ENCODE data around the gene MACROD1. TPM values are rescaled to one million over a fixed set of nuclear protein-coding genes. Genes with fewer than 3 reads are reported as not detected.

Gene MACROD1
- total and polyA plus RNA-seq, 2 of the 13 experiments (the other 11 are each of a cell fraction or from before 2014, with no cell fraction given) = 23.1 to 34.5 TPM

DNA sequence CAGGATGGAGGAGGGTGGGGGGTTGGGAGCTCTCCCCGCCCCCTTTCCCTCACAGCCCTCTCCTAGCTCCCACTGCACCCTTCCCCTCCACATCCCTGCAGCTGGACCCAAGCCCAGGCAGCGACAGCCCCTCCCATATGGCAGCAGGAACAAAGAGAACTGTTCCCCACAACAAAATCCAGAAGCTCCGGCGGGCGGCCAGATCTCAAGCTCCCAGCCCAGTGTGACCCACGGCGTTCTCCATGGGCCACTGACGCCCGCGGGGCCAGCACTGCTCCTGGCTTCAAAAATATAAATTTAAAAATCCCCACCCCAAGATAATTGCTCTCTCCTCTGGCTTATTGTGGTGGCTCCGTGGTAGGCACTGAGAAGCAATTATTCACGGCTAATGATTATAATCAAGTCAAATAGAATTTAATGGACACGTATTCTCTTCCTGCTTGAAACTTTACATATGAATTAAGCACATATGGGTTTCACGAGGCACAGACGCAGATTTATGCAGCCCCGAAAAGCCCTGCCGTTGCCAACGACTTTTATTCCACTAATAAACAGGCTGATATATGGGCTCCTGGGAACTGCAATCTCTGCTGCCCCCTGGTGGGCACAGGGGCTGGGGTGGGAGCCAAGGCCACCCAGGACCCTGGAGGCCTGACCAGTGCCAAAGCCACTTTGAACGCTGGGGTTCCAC lies 17.5 kb downstream of the MACROD1 start (continued):
- TF ChIP-seq ZNF496 (CRISPR knock-in tag; IDR thresholded peaks at IDR 0.05; ENCODE audit: insufficient replicate concordance) (no peak), ZFP62 (CRISPR knock-in tag; IDR thresholded peaks at IDR 0.05) (no peak), SRSF1 (optimal IDR thresholded peaks at IDR 0.05; ENCODE audit: low read depth, low read length) (no peak), ZNF256 (CRISPR knock-in tag; conservative IDR thresholded peaks at IDR 0.05) (no peak), XRCC5 (optimal IDR thresholded peaks at IDR 0.05; ENCODE audit: low read length) (peak; percentile 60), FOXO1 (CRISPR knock-in tag; IDR thresholded peaks at IDR 0.05) (peak; percentile 30; the same call in 1 of the 2 replicates)
- TF ChIP-seq, protein P1, sequence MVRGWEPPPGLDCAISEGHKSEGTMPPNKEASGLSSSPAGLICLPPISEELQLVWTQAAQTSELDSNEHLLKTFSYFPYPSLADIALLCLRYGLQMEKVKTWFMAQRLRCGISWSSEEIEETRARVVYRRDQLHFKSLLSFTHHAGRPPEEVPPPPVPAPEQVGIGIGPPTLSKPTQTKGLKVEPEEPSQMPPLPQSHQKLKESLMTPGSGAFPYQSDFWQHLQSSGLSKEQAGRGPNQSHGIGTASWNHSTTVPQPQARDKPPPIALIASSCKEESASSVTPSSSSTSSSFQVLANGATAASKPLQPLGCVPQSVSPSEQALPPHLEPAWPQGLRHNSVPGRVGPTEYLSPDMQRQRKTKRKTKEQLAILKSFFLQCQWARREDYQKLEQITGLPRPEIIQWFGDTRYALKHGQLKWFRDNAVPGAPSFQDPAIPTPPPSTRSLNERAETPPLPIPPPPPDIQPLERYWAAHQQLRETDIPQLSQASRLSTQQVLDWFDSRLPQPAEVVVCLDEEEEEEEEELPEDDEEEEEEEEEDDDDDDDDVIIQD (CRISPR knock-in tag; IDR thresholded peaks at IDR 0.05; ENCODE audit: low read depth) = no peak
- TF ChIP-seq, protein P2, sequence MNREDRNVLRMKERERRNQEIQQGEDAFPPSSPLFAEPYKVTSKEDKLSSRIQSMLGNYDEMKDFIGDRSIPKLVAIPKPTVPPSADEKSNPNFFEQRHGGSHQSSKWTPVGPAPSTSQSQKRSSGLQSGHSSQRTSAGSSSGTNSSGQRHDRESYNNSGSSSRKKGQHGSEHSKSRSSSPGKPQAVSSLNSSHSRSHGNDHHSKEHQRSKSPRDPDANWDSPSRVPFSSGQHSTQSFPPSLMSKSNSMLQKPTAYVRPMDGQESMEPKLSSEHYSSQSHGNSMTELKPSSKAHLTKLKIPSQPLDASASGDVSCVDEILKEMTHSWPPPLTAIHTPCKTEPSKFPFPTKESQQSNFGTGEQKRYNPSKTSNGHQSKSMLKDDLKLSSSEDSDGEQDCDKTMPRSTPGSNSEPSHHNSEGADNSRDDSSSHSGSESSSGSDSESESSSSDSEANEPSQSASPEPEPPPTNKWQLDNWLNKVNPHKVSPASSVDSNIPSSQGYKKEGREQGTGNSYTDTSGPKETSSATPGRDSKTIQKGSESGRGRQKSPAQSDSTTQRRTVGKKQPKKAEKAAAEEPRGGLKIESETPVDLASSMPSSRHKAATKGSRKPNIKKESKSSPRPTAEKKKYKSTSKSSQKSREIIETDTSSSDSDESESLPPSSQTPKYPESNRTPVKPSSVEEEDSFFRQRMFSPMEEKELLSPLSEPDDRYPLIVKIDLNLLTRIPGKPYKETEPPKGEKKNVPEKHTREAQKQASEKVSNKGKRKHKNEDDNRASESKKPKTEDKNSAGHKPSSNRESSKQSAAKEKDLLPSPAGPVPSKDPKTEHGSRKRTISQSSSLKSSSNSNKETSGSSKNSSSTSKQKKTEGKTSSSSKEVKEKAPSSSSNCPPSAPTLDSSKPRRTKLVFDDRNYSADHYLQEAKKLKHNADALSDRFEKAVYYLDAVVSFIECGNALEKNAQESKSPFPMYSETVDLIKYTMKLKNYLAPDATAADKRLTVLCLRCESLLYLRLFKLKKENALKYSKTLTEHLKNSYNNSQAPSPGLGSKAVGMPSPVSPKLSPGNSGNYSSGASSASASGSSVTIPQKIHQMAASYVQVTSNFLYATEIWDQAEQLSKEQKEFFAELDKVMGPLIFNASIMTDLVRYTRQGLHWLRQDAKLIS (CRISPR knock-in tag; IDR thresholded peaks at IDR 0.05) = no peak
- TF ChIP-seq, protein P3, sequence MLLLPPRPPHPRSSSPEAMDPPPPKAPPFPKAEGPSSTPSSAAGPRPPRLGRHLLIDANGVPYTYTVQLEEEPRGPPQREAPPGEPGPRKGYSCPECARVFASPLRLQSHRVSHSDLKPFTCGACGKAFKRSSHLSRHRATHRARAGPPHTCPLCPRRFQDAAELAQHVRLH (CRISPR knock-in tag; IDR thresholded peaks at IDR 0.05; ENCODE audit: borderline replicate concordance, low read depth) = no peak
- TF ChIP-seq, protein P4, sequence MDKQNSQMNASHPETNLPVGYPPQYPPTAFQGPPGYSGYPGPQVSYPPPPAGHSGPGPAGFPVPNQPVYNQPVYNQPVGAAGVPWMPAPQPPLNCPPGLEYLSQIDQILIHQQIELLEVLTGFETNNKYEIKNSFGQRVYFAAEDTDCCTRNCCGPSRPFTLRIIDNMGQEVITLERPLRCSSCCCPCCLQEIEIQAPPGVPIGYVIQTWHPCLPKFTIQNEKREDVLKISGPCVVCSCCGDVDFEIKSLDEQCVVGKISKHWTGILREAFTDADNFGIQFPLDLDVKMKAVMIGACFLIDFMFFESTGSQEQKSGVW (CRISPR knock-in tag; IDR thresholded peaks at IDR 0.05; ENCODE audit: borderline replicate concordance) = no peak
- TF ChIP-seq, protein P5, sequence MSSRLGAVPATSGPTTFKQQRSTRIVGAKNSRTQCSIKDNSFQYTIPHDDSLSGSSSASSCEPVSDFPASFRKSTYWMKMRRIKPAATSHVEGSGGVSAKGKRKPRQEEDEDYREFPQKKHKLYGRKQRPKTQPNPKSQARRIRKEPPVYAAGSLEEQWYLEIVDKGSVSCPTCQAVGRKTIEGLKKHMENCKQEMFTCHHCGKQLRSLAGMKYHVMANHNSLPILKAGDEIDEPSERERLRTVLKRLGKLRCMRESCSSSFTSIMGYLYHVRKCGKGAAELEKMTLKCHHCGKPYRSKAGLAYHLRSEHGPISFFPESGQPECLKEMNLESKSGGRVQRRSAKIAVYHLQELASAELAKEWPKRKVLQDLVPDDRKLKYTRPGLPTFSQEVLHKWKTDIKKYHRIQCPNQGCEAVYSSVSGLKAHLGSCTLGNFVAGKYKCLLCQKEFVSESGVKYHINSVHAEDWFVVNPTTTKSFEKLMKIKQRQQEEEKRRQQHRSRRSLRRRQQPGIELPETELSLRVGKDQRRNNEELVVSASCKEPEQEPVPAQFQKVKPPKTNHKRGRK (CRISPR knock-in tag; IDR thresholded peaks at IDR 0.05) = no peak
- TF ChIP-seq, protein P6, sequence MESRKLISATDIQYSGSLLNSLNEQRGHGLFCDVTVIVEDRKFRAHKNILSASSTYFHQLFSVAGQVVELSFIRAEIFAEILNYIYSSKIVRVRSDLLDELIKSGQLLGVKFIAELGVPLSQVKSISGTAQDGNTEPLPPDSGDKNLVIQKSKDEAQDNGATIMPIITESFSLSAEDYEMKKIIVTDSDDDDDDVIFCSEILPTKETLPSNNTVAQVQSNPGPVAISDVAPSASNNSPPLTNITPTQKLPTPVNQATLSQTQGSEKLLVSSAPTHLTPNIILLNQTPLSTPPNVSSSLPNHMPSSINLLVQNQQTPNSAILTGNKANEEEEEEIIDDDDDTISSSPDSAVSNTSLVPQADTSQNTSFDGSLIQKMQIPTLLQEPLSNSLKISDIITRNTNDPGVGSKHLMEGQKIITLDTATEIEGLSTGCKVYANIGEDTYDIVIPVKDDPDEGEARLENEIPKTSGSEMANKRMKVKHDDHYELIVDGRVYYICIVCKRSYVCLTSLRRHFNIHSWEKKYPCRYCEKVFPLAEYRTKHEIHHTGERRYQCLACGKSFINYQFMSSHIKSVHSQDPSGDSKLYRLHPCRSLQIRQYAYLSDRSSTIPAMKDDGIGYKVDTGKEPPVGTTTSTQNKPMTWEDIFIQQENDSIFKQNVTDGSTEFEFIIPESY (CRISPR knock-in tag; IDR thresholded peaks at IDR 0.05) = 0 out of 2 replicates have a peak, but pooled peaks have one; percentile 21
- TF ChIP-seq, protein P7, sequence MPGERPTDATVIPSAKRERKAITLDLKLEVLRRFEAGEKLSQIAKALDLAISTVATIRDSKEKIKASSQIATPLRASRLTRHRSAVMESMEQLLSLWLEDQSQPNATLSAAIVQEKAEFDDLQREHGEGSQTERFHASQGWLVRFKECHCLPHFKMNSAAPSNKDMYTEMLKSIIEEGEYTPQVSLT (CRISPR knock-in tag; IDR thresholded peaks at IDR 0.05; ENCODE audit: borderline replicate concordance, low read depth) = no peak

All from HepG2 (cell line).